HEK293T (cell line): ENCODE results near the gene PTPRM.

ENCODE experiments used
- ARNT ChIP-seq: fragments of 450-650 bp; IDR thresholded peaks from 2 replicates; pipeline ENCODE4 v1.6.1; 2017; ENCODE audit warnings: mild to moderate bottlenecking
- BHLHE40 ChIP-seq: fragments of 450-650 bp; IDR thresholded peaks from 2 replicates; pipeline ENCODE4 v1.6.1; 2016; ENCODE audit warnings: mild to moderate bottlenecking, moderate library complexity, borderline replicate concordance
- CTBP1 ChIP-seq: fragments of 450-650 bp; IDR thresholded peaks from 2 replicates; pipeline ENCODE4 v1.6.1; 2016; ENCODE audit warnings: borderline replicate concordance
- FOXA1 ChIP-seq: fragments of 450-650 bp; IDR thresholded peaks from 2 replicates; pipeline ENCODE4 v1.6.1; 2016; ENCODE audit warnings: mild to moderate bottlenecking
- HDGF ChIP-seq: fragments of 450-650 bp; IDR thresholded peaks from 2 replicates; pipeline ENCODE4 v1.6.1; 2017; ENCODE audit warnings: antibody characterized with exemption, borderline replicate concordance
- L3MBTL2 ChIP-seq: fragments of 450-650 bp; conservative IDR thresholded peaks from 2 replicates; pipeline ENCODE4 v1.6.1; 2016; ENCODE audit warnings: mild to moderate bottlenecking
- NFRKB ChIP-seq: fragments of 450-650 bp; IDR thresholded peaks from 2 replicates; pipeline ENCODE4 v1.6.1; 2016; ENCODE audit warnings: mild to moderate bottlenecking, moderate library complexity

- TF ChIP-seq FOXA1 (no peak), BHLHE40 (no peak), HDGF (no peak), L3MBTL2 (no peak), NFRKB (no peak), ARNT (no peak), CTBP1 (no peak)
Observed at GRCh38 chr18:8004792-8005191, 437.7 kb downstream of the PTPRM start.
